Fibroblast of skin of right biceps (primary cell): ENCODE results near the gene STARD13.

Experiments used
- DNase-seq: peaks from one replicate; pipeline ENCODE4 v3.0.0-alpha.2; 2013

The STARD13 gene

GRCh38 chr13:33072759-33073158 lies 212.8 kb downstream of the STARD13 start:
- no peak for DNase-seq

- DNase-seq: no peak
Observed at GRCh38 chr13:33072282-33072681, 213.3 kb downstream of the STARD13 start.

GRCh38 chr13:33070713-33071112 lies 214.8 kb downstream of the STARD13 start:
- no peak for DNase-seq

- DNase-seq: peak; percentile 6
Observed at GRCh38 chr13:33069365-33069764, 216.2 kb downstream of the STARD13 start.

GRCh38 chr13:33066329-33066728 lies 219.2 kb downstream of the STARD13 start:
- DNase-seq: no peak

- DNase-seq: no peak
Observed at GRCh38 chr13:33060815-33061214, 224.7 kb downstream of the STARD13 start.

GRCh38 chr13:33058776-33059327 lies 226.7 kb downstream of the STARD13 start:
- DNase-seq: no peak

- DNase-seq: no peak
Observed at GRCh38 chr13:33057019-33057780, 228.4 kb downstream of the STARD13 start.

GRCh38 chr13:33053397-33054066 lies 232.0 kb downstream of the STARD13 start:
- DNase-seq: peak; percentile 26
